WTC11 (cell line): ENCODE measurements around the gene GGA1. TPM values are rescaled to one million over a fixed set of nuclear protein-coding genes. Genes with fewer than 3 reads are reported as not detected.
A peak's percentile ranks its signal among the peaks of the same experiment; 100 is the strongest.

ENCODE experiments used
- ATAC-seq: fragments of 200-7000 bp; cut with Tn5 transposase; 2 replicates; pipeline ENCODE4 v1.10.0; 2021; ENCODE audit warnings: mild to moderate bottlenecking, moderate library complexity
- CTCF ChIA-PET: fragments of 300-600 bp; sonication (Branson Sonifier 250); formaldehyde crosslinking; loops from one replicate; lab custom pipeline; 2021; ENCODE audit warnings: antibody characterized with exemption; lab: Charles Lee
- POLR2A ChIA-PET: fragments of 350-600 bp; sonication (Branson Sonifier 250); formaldehyde crosslinking; loops from one replicate; lab custom pipeline; 2021; ENCODE audit warnings: antibody characterized with exemption; lab: Charles Lee
- DNase-seq: peaks from one replicate; pipeline ENCODE4 v3.0.0; 2021; ENCODE audit warnings: low spot score
- H3K27ac Mint-ChIP-seq: 2 replicates; pipeline ENCODE4 v1.8.0; 2021; ENCODE audit warnings: mixed read lengths
- H3K27me3 Mint-ChIP-seq: 2 replicates; pipeline ENCODE4 v1.8.0; 2021; ENCODE audit warnings: low read depth, mild to moderate bottlenecking, moderate library complexity, mixed read lengths
- H3K36me3 Mint-ChIP-seq: 2 replicates; pipeline ENCODE4 v1.8.0; 2021; ENCODE audit warnings: mixed read lengths
- H3K4me1 Mint-ChIP-seq: 2 replicates; pipeline ENCODE4 v1.8.0; 2022; ENCODE audit warnings: mixed read lengths
- H3K4me3 Mint-ChIP-seq: 2 replicates; pipeline ENCODE4 v1.8.0; 2021; ENCODE audit warnings: mild to moderate bottlenecking, moderate library complexity, mixed read lengths
- H3K9me3 Mint-ChIP-seq: 2 replicates; pipeline ENCODE4 v1.8.0; 2021; ENCODE audit warnings: mixed read lengths
- CREM ChIP-seq: sonication (generic); formaldehyde crosslinking; IDR thresholded peaks from 2 replicates; pipeline ENCODE4 v1.8.1; 2022; ENCODE audit warnings: mild to moderate bottlenecking, missing genetic modification reagents, moderate library complexity
- E2F1 ChIP-seq: sonication (generic); formaldehyde crosslinking; IDR thresholded peaks from 2 replicates; pipeline ENCODE4 v1.8.0; 2022; ENCODE audit warnings: mild to moderate bottlenecking, missing genetic modification reagents
- FOXJ3 ChIP-seq: sonication (generic); formaldehyde crosslinking; IDR thresholded peaks from 2 replicates; pipeline ENCODE4 v1.9.0; 2021; ENCODE audit warnings: missing genetic modification reagents, mild to moderate bottlenecking, borderline replicate concordance
- GTF2I ChIP-seq: fragments of 250-450 bp; sonication (Bioruptor Pico); conservative IDR thresholded peaks from 2 replicates; pipeline ENCODE4 v1.4.0; 2021; ENCODE audit warnings: mild to moderate bottlenecking
- IRF2 ChIP-seq: sonication (generic); formaldehyde crosslinking; IDR thresholded peaks from 2 replicates; pipeline ENCODE4 v1.8.0; 2022; ENCODE audit warnings: low read depth, missing genetic modification reagents, borderline replicate concordance
- KAT7 ChIP-seq: sonication (generic); formaldehyde crosslinking; IDR thresholded peaks from 2 replicates; pipeline ENCODE4 v1.8.1; 2023; ENCODE audit warnings: missing genetic modification reagents, mild to moderate bottlenecking, borderline replicate concordance
- MXD4 ChIP-seq: fragments of 250-450 bp; sonication (Bioruptor Pico); IDR thresholded peaks from 2 replicates; pipeline ENCODE4 v1.8.0; 2021; ENCODE audit warnings: mild to moderate bottlenecking, moderate library complexity, borderline replicate concordance
- NFATC4 ChIP-seq: fragments of 250-450 bp; sonication (Bioruptor Pico); IDR thresholded peaks from 2 replicates; pipeline ENCODE4 v1.9.0; 2021; ENCODE audit warnings: mild to moderate bottlenecking
- NR2C2 ChIP-seq: sonication (generic); formaldehyde crosslinking; IDR thresholded peaks from 2 replicates; pipeline ENCODE4 v1.8.0; 2022; ENCODE audit warnings: mild to moderate bottlenecking, missing genetic modification reagents
- OVOL2 ChIP-seq: fragments of 250-450 bp; sonication (Bioruptor Pico); IDR thresholded peaks from 2 replicates; pipeline ENCODE4 v1.9.0; 2021; ENCODE audit warnings: mild to moderate bottlenecking, borderline replicate concordance
- PRRX2 ChIP-seq: fragments of 250-450 bp; sonication (Bioruptor Pico); IDR thresholded peaks from 2 replicates; pipeline ENCODE4 v1.8.0; 2021; ENCODE audit warnings: mild to moderate bottlenecking
- SOX15 ChIP-seq: fragments of 250-450 bp; sonication (Bioruptor Pico); IDR thresholded peaks from 2 replicates; pipeline ENCODE4 v1.9.0; 2021; ENCODE audit warnings: mild to moderate bottlenecking
- STAT6 ChIP-seq: sonication (generic); formaldehyde crosslinking; conservative IDR thresholded peaks from 2 replicates; pipeline ENCODE4 v1.8.1; 2023; ENCODE audit warnings: mild to moderate bottlenecking, low read depth, missing genetic modification reagents, moderate library complexity
- ZBTB21 ChIP-seq: sonication (generic); formaldehyde crosslinking; IDR thresholded peaks from 2 replicates; pipeline ENCODE4 v1.8.1; 2023; ENCODE audit warnings: mild to moderate bottlenecking, missing genetic modification reagents, borderline replicate concordance
- ZMAT4 ChIP-seq: fragments of 250-450 bp; sonication (Bioruptor Pico); IDR thresholded peaks from 2 replicates; pipeline ENCODE4 v1.9.0; 2021; ENCODE audit warnings: mild to moderate bottlenecking
- ZNF121 ChIP-seq: sonication (generic); formaldehyde crosslinking; IDR thresholded peaks from 2 replicates; pipeline ENCODE4 v1.8.0; 2023; ENCODE audit warnings: missing genetic modification reagents
- ZNF138 ChIP-seq: sonication (generic); formaldehyde crosslinking; conservative IDR thresholded peaks from 2 replicates; pipeline ENCODE4 v1.8.1; 2022; ENCODE audit warnings: mild to moderate bottlenecking, moderate library complexity, missing genetic modification reagents
- ZNF263 ChIP-seq: sonication (generic); formaldehyde crosslinking; IDR thresholded peaks from 2 replicates; pipeline ENCODE4 v1.8.1; 2022; ENCODE audit warnings: low read depth, mild to moderate bottlenecking, moderate library complexity, missing genetic modification reagents
- ZNF416 ChIP-seq: fragments of 250-450 bp; sonication (Bioruptor Pico); IDR thresholded peaks from 2 replicates; pipeline ENCODE4 v1.9.0; 2021; ENCODE audit warnings: mild to moderate bottlenecking, inconsistent platforms
- total RNA-seq: library from RNA; stranded (reverse); gene quantifications from 3 replicates; pipeline ENCODE4 v1.2.3, GENCODE V29; 2021
- TF ChIP-seq, protein P1 (sequence below): fragments of 250-450 bp; sonication (Bioruptor Pico); IDR thresholded peaks from 2 replicates; pipeline ENCODE4 v1.8.0; 2021; ENCODE audit warnings: mild to moderate bottlenecking
- TF ChIP-seq, protein P2 (sequence below): sonication (generic); formaldehyde crosslinking; IDR thresholded peaks from 2 replicates; pipeline ENCODE4 v1.8.1; 2023; ENCODE audit warnings: mild to moderate bottlenecking, missing genetic modification reagents
- TF ChIP-seq, protein P3 (sequence below): sonication (generic); formaldehyde crosslinking; IDR thresholded peaks from 2 replicates; pipeline ENCODE4 v1.8.0; 2023; ENCODE audit warnings: missing genetic modification reagents
- TF ChIP-seq, protein P4 (sequence below): sonication (generic); formaldehyde crosslinking; IDR thresholded peaks from 2 replicates; pipeline ENCODE4 v1.8.1; 2022; ENCODE audit warnings: missing genetic modification reagents, borderline replicate concordance

The GGA1 gene
- total RNA-seq, 1 experiment from 2014 or later = 66.3 TPM

- DNase-seq = no peak
- no peak for ATAC-seq
- Mint-ChIP-seq H3K4me3 (no peak overlapping the region), H3K36me3 (peaks cover 9% of the 10 kb centered on the region), H3K4me1 (peaks cover 14% of the 10 kb centered on the region), H3K27me3 (no peaks in the 10 kb centered on the region), H3K9me3 (no peaks in the 10 kb centered on the region), H3K27ac (no peak overlapping the region)
- POLR2A ChIA-PET = interaction anchor here (0.6 kb wide), 1 partner anchor 55 kb away, joined by 7 read pairs; no protein-coding TSS in a partner anchor
- TF ChIP-seq, protein P1, sequence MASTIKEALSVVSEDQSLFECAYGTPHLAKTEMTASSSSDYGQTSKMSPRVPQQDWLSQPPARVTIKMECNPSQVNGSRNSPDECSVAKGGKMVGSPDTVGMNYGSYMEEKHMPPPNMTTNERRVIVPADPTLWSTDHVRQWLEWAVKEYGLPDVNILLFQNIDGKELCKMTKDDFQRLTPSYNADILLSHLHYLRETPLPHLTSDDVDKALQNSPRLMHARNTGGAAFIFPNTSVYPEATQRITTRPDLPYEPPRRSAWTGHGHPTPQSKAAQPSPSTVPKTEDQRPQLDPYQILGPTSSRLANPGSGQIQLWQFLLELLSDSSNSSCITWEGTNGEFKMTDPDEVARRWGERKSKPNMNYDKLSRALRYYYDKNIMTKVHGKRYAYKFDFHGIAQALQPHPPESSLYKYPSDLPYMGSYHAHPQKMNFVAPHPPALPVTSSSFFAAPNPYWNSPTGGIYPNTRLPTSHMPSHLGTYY (CRISPR knock-in tag) = no peak
- TF ChIP-seq NFATC4 (CRISPR knock-in tag) (no peak), ZNF416 (CRISPR knock-in tag) (no peak), ZMAT4 (no peak), OVOL2 (no peak), ZBTB21 (CRISPR knock-in tag) (no peak), SOX15 (no peak), CREM (no peak), IRF2 (CRISPR knock-in tag) (no peak)
- TF ChIP-seq, protein P2, sequence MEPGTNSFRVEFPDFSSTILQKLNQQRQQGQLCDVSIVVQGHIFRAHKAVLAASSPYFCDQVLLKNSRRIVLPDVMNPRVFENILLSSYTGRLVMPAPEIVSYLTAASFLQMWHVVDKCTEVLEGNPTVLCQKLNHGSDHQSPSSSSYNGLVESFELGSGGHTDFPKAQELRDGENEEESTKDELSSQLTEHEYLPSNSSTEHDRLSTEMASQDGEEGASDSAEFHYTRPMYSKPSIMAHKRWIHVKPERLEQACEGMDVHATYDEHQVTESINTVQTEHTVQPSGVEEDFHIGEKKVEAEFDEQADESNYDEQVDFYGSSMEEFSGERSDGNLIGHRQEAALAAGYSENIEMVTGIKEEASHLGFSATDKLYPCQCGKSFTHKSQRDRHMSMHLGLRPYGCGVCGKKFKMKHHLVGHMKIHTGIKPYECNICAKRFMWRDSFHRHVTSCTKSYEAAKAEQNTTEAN = no peak
- TF ChIP-seq, protein P3, sequence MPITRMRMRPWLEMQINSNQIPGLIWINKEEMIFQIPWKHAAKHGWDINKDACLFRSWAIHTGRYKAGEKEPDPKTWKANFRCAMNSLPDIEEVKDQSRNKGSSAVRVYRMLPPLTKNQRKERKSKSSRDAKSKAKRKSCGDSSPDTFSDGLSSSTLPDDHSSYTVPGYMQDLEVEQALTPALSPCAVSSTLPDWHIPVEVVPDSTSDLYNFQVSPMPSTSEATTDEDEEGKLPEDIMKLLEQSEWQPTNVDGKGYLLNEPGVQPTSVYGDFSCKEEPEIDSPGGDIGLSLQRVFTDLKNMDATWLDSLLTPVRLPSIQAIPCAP = no peak
- CTCF ChIA-PET = interaction anchor here (0.5 to 5.4 kb wide), 9 partner anchors 10 to 166 kb away, joined by 3 to 161 read pairs (median 29); partner anchors contain the start of genes GCAT, GGA1, LGALS1 and NOL12
Observed at GRCh38 chr22:37641561-37641949, 32.9 kb downstream of the GGA1 start.

GRCh38 chr22:37643225-37643847 lies 34.7 kb downstream of the GGA1 start:
- Mint-ChIP-seq H3K36me3 (peaks cover 9% of the 10 kb centered on the region), H3K27ac (peak overlapping the region; percentile 85), H3K4me1 (peaks cover 13% of the 10 kb centered on the region), H3K9me3 (no peaks in the 10 kb centered on the region), H3K27me3 (no peaks in the 10 kb centered on the region), H3K4me3 (no peak overlapping the region)
- DNase-seq (peak; percentile 93), ATAC-seq (peak; percentile 77)
- CTCF ChIA-PET = interaction anchor here (0.5 to 5.4 kb wide), 70 partner anchors 9 to 398 kb away, joined by 3 to 161 read pairs (median 5); partner anchors contain the start of genes C22orf23, GALR3, GCAT and GGA1
- POLR2A ChIA-PET = interaction anchor here (0.5 to 1.7 kb wide), 7 partner anchors 10 to 135 kb away, joined by 3 to 6 read pairs (median 4); partner anchors contain the start of gene PDXP
- TF ChIP-seq KAT7 (no peak), ZNF121 (CRISPR knock-in tag) (0 out of 2 replicates have a peak, but pooled peaks have one; percentile 49), IRF2 (CRISPR knock-in tag) (no peak), OVOL2 (no peak), MXD4 (no peak), ZNF263 (CRISPR knock-in tag) (no peak), ZNF138 (CRISPR knock-in tag) (no peak), E2F1 (CRISPR knock-in tag) (no peak), NR2C2 (no peak), FOXJ3 (CRISPR knock-in tag) (no peak), STAT6 (no peak), PRRX2 (CRISPR knock-in tag) (no peak), GTF2I (CRISPR knock-in tag) (no peak)
- TF ChIP-seq, protein P4, sequence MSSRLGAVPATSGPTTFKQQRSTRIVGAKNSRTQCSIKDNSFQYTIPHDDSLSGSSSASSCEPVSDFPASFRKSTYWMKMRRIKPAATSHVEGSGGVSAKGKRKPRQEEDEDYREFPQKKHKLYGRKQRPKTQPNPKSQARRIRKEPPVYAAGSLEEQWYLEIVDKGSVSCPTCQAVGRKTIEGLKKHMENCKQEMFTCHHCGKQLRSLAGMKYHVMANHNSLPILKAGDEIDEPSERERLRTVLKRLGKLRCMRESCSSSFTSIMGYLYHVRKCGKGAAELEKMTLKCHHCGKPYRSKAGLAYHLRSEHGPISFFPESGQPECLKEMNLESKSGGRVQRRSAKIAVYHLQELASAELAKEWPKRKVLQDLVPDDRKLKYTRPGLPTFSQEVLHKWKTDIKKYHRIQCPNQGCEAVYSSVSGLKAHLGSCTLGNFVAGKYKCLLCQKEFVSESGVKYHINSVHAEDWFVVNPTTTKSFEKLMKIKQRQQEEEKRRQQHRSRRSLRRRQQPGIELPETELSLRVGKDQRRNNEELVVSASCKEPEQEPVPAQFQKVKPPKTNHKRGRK (CRISPR knock-in tag) = no peak
- TF ChIP-seq, protein P3 = no peak
